Loucy (cell line): Measurements from ENCODE around the gene MEN1.

Experiments
- EZH2phosphoT487 ChIP-seq: fragments of 200-600 bp; IDR thresholded peaks from 2 replicates; pipeline ENCODE4 v1.6.1; 2018; ENCODE audit warnings: antibody characterized with exemption, mild to moderate bottlenecking, moderate library complexity, borderline replicate concordance
- TF ChIP-seq, protein P1 (sequence below): fragments of 200-600 bp; sonication (generic); conservative IDR thresholded peaks from 2 replicates; pipeline ENCODE4 v1.5.1; 2014; ENCODE audit warnings: mild to moderate bottlenecking, antibody characterized with exemption, low read length

DNA sequence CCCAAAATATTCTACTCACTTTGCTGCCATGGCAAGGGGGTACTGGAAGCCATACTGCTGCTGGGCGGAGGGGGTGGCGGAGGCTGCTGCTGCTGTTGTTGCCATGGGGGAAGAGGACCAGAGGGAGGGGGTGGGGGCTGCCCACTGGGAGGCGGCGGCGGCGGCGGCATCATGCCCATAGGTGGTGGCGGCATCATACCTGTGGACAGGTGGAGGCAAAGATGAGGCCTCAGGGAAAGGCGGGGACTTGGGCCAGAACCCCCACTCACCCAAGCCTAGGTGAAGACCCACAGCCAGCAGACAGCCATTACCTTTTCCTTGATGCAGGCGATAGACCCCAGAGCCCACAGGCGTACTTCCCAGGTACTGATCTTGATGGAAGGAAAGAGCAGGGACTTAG lies 43.5 kb downstream of the MEN1 start:
- TF ChIP-seq, protein P1, sequence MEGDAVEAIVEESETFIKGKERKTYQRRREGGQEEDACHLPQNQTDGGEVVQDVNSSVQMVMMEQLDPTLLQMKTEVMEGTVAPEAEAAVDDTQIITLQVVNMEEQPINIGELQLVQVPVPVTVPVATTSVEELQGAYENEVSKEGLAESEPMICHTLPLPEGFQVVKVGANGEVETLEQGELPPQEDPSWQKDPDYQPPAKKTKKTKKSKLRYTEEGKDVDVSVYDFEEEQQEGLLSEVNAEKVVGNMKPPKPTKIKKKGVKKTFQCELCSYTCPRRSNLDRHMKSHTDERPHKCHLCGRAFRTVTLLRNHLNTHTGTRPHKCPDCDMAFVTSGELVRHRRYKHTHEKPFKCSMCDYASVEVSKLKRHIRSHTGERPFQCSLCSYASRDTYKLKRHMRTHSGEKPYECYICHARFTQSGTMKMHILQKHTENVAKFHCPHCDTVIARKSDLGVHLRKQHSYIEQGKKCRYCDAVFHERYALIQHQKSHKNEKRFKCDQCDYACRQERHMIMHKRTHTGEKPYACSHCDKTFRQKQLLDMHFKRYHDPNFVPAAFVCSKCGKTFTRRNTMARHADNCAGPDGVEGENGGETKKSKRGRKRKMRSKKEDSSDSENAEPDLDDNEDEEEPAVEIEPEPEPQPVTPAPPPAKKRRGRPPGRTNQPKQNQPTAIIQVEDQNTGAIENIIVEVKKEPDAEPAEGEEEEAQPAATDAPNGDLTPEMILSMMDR = no peak
- no peak for TF ChIP-seq EZH2phosphoT487
